Activated CD4-positive, alpha-beta T cell treated with anti-CD3 and anti-CD28 coated beads, Interleukin-2, amount 50 U/mL, for 24 hours (primary cell): ENCODE measurements around the gene TATDN2.
"Not testable (repeated sequence)": the region's sequence is repeated elsewhere in the genome, so short reads cannot be mapped to it uniquely, and the experiment has no call there.

Experiments
- DNase-seq, 2 donors: peaks; one replicate each; pipeline ENCODE4 v3.0.0-alpha.2; 2020; ENCODE audit warnings: low read depth in 1 of 2, low spot score in 1 of 2

Gene TATDN2

DNA sequence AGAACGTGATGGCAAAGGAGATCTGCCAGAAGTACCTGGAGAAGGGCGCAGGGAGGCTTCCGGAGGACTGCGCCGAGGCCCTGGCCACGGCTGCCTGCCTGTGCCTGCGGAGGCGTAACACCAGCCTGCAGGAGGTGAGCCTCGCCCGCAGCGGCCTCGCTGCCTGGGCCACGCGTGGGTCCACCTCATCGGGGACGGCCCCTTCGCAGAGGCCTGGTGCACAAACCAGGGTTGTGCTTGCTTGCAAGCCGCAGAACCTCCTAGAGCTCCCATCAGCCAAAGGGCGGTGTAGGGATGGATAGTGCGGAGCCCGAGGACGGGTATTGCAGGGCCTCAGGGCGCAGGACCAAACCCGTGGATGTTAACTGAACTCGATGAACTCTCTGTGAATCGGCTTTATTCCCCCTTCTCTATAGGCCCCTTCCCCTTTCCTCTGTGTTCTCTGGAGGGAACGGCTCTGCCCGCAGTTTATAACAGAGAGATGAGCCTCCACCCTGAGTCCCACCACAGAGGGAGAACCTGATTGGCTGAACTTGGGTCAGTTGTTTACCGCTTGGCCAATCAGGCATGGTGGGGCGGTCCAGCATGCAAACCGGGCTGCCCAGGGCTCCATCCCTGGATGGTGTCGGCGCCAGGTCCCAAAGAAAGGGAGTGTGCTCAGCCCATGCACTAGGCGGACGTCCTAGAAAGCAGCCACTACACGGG lies 13.6 kb upstream of the TATDN2 start:
- DNase-seq = no peak

DNA sequence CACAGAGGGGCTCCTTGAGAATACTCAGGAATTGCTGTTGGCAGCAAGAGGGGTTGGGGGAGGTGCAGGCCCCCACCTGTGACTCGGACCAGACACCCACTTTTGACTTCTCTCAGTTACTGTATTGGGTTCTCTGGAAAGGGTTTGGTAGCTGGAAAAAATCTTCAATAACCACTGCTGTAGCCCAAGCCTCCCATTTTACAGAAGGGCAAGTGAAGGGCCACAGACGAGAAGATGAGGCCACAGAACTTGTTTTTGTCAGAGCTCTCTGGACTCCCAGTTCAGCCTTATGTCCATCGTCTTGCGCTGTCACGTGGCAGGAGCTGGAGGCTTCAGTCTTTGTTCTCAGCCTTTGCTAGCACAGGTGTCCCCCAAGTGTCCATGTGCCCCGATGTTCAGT lies 12.7 kb upstream of the TATDN2 start:
- DNase-seq = no peak

DNA sequence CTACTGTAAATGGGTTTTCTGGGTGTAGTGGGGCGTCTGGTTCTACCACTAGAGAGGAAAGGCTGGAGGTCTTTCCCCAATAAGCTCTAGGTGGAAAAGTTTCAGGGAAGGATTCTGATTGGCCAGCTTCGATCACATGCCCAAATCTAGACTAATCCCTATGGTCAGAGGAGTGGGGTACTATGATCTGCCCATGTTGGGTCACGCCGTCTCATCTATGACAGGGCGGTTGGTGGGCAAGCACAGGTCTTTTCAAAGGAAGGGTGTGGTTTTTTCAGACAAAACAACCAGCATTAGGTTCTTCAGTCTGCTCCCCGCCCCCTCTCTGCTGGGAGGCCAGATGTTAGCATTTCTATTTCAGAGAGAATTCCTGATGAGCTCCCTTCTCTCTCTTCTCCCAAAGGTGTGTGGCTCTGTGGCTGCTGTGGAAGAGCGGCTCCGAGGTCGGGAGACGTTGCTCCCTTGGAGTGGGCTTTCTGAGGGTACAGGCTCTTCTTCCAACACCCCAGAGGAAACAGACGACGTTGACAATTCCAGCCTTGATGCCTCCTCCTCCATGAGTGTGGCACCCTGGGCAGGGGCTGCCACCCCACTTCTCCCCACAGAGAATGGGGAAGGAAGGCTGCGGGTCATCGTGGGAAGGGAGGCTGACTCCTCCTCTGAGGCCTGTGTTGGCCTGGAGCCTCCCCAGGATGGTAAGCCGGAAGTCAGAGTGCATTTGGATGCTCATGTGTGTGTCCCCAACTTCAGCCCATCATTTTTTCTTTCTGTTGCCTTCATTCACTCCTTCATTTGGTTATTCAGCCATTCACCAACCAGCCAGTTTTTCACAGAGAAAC lies 9.7 kb upstream of the TATDN2 start:
- DNase-seq = no peak

DNA sequence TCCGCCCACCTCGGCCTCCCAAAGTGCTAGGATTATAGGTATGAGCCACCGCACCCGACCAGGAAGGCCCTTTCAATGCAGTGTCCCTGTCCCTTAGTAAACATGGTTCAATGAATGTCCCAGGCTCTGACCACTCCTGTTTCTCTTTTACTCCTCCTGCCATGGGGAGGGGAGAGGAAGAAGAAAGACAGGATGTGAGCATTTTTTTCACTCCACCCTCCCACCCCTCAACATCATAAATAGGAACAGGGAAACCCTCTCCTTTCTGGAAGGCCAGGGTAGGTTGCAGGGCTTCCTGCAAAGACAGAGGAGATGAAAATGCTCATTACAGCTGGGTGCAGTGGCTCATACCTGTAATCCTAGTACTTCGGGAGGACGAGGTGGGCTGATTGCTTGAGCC lies 7.5 kb upstream of the TATDN2 start:
- no peak for DNase-seq

DNA sequence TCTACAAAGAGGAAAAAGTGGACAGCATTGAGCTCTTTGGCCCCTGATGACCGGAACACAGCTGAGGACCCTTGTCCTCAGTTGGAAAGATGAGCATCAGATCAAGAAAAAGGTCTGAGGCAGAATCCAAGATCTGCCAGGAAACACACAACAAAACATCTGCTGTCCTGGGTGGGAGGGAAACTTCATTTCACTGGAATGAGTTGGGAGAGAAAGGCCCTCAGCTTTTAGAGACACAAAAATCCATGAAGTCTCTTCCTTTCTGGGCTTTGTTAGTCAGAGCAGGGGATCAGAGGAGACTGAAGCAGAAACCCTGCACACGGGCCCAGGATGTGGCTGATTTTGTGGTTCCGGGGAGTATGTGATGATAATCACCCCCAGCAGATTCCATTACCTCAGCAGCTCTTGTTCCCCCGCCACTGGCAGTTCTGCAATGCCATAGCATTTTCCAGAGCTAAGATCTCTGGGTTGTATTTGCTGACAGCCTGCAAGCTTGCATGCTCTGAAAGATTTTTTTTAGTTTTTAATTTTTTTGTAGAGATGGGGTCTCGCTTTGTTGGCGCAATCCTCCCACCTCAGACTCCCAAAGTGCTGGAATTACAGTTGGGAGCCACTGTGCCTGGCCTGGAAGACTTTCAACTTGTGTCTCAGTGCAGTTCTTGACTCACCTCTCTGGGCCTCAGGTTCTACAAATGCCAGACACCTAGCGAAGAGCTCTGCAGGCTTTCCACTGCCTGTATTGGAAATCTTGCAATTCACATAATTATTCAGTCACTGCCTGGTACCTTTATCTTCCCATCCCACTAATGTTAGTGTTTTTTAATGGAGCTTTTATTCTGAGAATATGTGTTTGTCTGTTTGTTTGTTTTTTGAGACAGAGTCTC lies 5.8 kb upstream of the TATDN2 start:
- DNase-seq = peak; percentile 28 to 72

DNA sequence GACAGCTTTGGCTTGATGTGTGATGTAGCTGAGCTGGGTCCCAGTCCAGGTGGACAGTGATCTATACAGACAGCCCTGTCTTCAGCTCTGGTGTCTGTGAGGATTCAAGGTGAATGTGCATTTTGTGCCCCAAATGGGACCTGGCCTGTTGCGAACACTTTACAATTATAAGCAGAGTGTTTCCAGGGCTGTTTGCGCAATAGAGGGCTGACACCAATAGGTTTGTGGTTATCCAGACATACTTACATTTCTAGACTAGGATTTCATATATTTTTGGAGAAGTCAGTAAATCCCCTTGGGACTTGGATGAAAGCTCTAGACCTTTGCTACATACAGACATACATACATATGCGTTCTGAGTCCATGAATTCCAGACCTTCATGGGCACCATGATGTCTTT lies 4.2 kb upstream of the TATDN2 start:
- DNase-seq = no peak

DNA sequence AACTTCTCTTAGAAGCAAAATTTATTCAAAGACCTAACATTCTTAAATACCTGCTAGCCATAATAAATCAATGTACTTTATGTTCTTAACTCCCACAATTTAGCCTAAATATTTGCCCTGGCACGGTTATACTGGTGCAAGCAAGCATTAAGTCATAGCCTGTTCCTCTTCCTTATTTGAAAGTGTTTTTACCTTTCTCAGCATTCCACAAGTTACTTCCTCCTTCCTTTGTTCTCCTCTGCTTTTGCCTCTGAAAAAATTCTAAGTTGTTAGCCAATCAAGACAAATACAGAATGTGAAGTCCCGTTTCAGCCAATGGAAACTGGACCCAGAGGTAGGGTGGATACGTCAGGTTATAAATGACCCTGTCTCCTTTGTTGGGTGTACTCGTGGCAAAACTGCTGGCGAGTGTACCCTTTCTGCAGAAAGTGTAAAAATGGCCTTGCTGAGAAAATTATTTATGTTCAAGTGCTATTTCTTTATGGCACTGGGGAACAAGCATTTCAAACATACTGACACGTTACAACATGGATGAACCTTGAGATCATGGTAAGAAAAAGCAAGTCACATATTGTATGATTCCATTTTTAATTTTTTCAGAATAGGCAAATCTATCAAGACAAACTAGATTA lies 3.1 kb upstream of the TATDN2 start:
- no peak for DNase-seq

DNA sequence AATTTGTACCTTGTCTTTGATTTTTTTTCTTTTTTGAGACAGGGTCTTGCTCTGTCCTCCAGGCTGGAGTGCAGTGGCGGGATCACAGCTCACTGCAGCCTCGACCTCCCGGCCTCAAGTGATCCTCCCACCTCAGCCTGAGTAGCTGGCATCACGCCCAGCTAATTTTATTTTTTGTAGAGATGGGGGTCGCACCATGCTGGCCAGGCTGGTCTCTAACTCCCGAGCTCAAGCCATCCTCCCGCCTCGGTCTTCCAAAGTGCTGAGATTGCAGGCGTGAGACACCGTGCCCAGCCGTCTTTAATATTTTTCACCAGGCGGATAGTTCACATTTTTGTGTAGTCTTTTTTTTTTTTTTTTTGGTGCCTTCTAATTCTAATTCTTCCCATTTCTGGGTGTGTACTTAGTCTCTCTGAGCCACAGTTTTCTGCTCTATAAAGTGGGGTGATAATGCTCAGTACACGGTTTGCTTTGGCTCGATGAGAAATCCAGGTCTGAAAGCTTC lies 528 bp upstream of the TATDN2 start:
- no peak for DNase-seq

DNA sequence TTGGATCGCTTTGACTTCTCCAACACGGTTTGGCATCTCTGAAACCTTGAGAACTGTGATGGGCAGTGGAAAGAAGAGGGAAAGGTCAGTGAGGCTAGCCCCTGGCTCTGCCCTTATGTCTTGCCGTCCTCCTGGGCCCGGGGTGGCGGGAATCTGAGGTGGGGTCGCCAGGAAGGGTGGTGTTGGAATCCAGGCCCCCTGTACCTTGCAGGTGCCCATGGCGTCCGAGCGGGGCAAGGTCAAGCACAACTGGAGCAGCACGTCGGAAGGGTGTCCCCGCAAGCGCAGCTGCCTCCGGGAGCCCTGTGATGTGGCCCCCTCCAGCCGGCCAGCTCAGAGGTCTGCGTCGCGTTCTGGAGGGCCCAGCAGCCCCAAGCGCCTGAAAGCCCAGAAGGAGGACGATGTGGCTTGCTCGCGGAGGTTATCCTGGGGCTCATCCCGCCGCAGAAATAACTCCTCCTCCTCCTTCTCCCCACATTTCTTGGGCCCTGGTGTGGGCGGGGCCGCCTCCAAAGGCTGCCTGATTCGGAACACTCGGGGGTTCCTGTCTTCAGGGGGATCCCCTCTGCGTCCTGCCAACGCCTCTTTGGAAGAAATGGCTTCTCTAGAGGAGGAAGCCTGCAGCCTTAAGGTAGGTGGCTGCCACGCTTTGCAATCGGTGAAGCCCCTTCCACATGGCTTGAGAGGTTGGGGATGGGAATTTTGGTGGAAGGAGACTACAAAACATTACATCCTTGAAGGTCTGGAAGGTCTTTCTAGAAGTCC lies 907 bp downstream of the TATDN2 start:
- DNase-seq = peak; percentile 30 to 52

DNA sequence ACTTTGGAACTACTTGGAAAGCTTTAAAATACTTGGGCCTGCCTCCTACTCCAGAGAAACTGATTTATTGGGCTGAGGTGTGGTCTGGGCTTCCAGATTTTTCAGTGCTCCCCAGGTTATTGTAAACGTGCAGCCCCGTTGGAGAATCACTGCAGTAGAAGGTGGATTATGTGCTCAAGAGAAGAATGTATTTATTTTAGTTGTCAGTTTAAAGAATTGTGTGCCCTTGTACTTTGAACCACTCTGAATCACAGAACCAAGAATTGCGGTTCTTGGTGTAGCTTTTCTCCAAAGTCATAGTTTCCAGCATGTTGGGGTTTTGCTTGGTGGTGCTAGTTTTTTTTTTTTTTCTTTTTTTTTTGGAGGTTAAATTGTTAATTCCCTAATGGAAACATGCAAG lies 1.6 kb downstream of the TATDN2 start:
- DNase-seq = no peak

DNA sequence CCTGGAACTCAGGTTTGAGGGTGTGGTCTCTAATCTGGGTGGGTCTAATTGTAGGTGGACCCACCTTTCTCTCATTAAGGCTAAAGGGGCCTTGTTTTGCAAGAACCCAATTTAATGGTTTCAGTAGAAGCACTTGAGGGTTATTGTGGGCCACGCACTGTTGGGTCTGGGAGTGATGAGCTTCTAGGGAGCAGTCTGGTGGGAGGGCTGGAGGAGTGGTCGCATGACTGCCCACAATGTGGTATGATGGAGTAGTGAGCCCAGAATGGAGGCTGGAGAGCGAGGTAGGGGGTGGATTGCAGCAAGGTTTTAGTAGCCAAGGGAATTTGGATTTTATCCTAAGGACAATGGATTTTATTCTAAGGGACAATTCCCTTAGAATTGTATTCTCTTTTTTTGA lies 2.7 kb downstream of the TATDN2 start:
- no peak for DNase-seq

DNA sequence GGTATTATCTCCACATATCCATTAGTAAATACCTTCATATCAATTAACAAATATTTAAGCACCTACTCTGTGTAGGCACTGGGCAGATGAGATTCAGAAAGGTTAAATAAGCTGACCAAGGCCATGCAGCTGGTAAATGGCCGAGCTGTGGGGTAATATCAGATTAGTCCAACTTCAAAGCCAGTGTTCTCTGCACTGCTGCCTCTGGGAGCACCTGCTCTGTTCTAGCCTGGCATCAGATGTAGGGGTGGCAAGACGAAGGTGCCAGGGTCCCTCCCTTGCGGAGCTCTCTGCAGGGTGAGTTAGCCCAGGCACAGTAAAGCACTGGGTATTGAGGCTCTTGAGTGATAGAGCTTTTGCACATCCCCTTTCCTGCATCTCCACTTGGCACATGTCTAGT lies 5.5 kb downstream of the TATDN2 start:
- DNase-seq = no peak

DNA sequence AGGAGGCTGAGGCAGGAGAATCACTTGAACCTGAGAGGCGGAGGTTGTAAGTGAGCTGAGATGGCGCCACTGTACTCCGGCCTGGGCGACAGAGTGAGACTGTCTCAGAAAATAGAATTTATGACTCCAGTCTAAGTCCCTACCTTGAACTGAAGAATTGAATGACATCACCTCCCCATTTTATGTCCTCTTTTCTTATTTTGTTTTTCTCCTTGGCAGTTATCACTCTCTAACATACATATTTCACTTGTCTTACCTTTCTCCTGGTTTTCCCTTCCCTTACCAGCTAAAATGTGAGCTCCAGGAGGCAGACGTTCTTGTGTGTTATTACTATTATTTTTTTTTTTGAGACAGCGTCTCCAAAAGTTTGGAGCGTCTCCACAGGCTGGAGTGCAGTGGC lies 7.6 kb downstream of the TATDN2 start:
- DNase-seq = no peak

DNA sequence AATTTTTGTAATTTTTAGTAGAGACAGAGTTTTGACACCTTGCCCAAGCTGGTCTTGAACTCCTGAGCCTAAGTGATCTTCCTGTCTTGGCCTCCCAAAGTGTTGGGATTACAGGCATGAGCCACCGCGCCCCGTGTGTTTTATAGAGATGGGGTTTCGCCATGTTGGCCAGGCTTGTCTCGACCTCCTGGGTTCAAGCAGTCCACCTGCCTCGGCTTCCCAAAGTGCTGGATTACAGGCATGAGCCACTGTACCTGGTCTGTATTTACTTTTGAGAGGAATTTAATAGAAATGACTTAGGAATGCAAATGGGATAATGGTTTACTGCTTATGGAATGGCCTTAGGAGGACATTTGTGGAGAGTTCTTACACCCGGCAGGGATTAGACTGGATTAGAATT lies 10.8 kb downstream of the TATDN2 start:
- no peak for DNase-seq

DNA sequence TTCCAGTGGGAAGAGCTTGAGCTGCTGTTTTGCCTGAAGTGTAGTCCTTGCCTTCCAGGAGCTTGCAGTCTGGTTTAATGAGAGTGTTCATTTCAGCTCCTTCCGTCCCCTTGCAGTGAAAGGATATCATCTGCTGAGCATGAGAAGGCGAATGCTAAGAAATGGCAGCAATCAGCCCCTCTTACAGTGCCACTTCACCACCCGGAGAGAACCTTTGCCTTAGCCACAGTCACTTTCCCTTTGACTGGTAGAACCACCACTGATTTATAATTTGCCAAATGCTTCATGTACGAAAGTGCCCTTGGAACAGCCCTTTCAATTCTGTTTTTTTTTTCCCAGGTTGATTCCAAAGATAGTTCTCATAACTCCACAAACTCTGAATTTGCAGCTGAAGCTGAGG lies 11.5 kb downstream of the TATDN2 start:
- no peak for DNase-seq

DNA sequence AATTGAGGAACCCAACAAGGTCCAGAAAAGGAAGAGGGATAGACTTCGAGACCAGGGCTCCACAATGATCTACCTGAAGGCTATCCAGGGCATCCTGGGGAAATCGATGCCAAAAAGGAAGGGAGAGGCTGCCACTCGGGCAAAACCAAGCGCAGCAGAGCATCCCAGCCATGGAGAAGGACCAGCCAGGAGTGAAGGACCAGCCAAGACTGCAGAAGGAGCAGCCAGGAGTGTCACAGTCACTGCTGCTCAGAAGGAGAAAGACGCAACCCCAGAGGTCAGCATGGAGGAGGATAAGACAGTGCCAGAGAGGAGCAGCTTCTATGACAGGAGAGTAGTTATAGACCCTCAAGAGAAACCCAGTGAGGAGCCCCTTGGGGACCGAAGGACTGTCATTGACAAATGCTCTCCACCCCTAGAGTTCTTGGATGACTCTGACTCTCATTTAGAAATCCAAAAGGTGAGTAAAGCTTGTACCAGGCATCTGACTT lies 12.0 kb downstream of the TATDN2 start:
- DNase-seq = no peak

DNA sequence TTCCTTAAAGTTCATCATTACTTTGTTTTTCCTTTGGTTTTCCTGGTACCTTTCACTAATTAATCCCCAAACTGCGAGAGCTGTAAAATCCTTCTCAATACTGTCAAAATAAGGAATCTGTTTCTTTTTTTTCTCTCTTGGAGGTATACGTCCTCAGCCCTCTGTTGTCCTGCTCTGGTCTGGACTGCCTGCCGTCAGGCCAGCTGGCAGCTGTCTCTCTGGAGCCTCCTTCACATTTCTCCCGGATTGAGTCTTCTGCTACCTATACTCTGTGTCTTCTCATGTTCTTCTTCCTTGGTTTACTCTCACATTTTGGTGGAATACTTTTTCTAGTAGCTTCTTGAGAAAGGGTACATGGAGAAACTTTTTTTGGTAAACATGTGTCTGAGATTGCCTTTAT lies 13.8 kb downstream of the TATDN2 start:
- DNase-seq = no peak

DNA sequence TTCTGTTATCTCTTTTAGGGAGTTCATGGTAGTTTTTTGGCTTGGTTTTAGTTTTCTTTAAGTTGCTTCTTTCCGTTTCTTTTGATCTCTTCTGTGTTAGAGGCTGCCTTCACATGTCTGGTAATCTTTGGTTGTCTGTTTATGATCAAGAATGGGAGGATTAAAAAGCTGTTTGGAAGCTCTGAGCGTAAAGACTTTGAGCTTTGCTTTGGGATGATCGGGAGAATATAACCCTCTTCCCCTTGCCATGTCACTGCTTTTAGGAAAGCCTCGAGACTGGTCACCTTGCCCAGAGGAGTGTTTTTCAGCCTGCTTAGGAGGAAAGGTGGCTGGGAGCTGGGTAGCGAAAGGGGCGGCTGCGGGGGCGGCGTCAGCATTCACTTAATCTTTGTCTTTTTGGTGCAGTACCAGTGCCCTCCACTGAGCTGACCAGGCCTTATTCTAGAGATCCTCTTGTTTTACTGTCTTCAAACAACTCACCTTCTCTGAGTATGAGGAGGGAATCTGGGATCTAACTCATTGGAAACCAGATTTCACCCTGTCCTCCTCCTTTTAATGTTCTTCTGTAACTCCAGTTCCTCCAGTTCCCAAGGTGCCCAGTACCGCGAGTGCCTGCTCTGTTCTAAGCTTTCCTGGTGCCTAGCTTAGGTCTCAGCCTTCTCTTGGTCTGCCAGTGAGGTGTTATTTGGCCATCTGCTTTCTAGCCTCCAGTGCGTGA lies 15.5 kb downstream of the TATDN2 start:
- peak; percentile 38 to 52 for DNase-seq

DNA sequence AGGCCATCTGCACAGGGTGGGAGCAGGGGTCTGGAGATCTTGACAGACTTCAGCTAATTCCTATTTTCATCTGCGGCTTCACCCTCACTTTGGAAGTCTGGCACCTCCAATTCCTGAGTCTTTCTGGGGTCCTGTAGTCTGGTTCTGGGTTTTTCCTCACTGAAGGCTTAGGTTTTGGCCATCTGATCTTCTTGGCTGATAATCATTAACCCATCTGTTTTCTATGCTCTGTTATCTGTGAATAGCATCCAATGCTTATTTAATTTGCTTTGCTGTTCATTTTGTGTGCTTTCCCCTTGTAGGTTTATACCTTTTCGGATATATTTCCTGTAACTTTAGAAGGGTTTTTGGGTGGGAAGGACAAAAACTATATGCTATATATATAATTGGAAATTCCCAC lies 17.6 kb downstream of the TATDN2 start:
- no peak for DNase-seq

DNA sequence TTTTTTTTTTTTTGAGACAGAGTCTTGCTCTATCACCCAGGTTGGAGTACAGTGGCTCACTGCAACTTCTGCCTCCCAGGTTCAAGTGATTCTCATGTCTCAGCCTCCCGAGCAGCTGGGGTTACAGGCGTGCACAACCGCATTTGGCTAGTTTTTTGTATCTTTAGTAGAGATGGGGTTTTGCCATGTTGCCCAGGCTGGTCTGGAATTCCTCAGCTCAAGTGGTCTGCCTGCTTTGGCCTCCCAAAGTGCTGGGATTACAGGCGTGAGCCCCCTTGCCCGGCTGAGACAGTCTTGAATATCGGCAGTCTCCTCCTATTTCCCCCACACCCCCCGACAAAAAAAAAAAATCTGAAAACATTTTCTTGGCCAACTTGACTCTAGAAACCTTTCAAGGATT lies 18.7 kb downstream of the TATDN2 start:
- not testable (repeated sequence) for DNase-seq
